Endothelial cell of umbilical vein (primary cell): ENCODE results near the gene HENMT1. TPM values are rescaled to one million over a fixed set of nuclear protein-coding genes. Genes with fewer than 3 reads are reported as not detected.

Source experiments
- BruUV-seq: library from RNA; stranded (reverse); fragments of 400-500 nt; replicated peaks from 2 replicates; lab custom pipeline; 2021; lab: Mats Ljungman, UMichigan
- CTCF ChIA-PET: fragments of 300-600, 350-600 bp; sonication (Branson Sonifier 250); formaldehyde crosslinking; loops from one replicate; lab custom pipeline; 2021; ENCODE audit warnings: antibody characterized with exemption, inconsistent platforms; lab: Charles Lee
- POLR2A ChIA-PET: fragments of 300-600, 350-600 bp; sonication (Branson Sonifier 250); formaldehyde crosslinking; loops from one replicate; lab custom pipeline; 2021; ENCODE audit warnings: antibody characterized with exemption, inconsistent platforms; lab: Charles Lee
- DNase-seq: peaks from one replicate; pipeline ENCODE4 v3.0.0-alpha.2; 2011; ENCODE audit warnings: low read depth, low spot score
- FAIRE-seq: peaks from 2 replicates; lab custom pipeline; 2011; peaks lifted over from hg19 to GRCh38; lab: Jason Lieb, UNC
- H2AFZ ChIP-seq: 2 replicates; pipeline ENCODE4 v1.6.0; 2012; ENCODE audit warnings: low read depth, low read length, control low read depth, inconsistent platforms
- H3K27ac ChIP-seq: 2 replicates; pipeline ENCODE4 v1.5.1; 2011; ENCODE audit warnings: low read depth, mild to moderate bottlenecking, control low read depth, low read length, moderate library complexity; ENCODE audit not compliant: insufficient read depth
- H3K27me3 ChIP-seq, 2 experiments: 2 replicates each; pipeline versions ENCODE4 v1.6.0 to v1.6.1; 2011; ENCODE audit warnings: low read length in 2 of 2, mixed read lengths in 1 of 2; ENCODE audit not compliant: control insufficient read depth in 2 of 2, insufficient read depth in 2 of 2
- H3K36me3 ChIP-seq, 2 experiments: 2 replicates in 1 of 2; 3 replicates in 1 of 2; pipeline ENCODE4 v1.5.1; 2011; ENCODE audit warnings: low read length in 2 of 2, mild to moderate bottlenecking in 1 of 2, moderate library complexity in 1 of 2; ENCODE audit not compliant: control insufficient read depth in 2 of 2, insufficient read depth in 2 of 2; ENCODE audit errors: extremely low read depth in 1 of 2
- H3K4me1 ChIP-seq: 3 replicates; pipeline ENCODE4 v1.5.1; 2011; ENCODE audit warnings: mild to moderate bottlenecking, low read length; ENCODE audit not compliant: control insufficient read depth, insufficient read depth; ENCODE audit errors: extremely low read depth
- H3K4me2 ChIP-seq: 2 replicates; pipeline ENCODE4 v1.6.1; 2011; ENCODE audit warnings: low read length, control low read depth, mixed read lengths; ENCODE audit not compliant: insufficient read depth
- H3K4me3 ChIP-seq, 3 experiments: fragments of 200-600 bp in 1 of 3; sonication (generic), shearing (Covaris generic) in 1 of 3; replicated peaks in 1 of 3; 2 replicates each; pipeline ENCODE4 v1.5.1; 2011 to 2016; ENCODE audit warnings: control low read depth in 3 of 3, low read length in 3 of 3, mild to moderate bottlenecking in 2 of 3, inconsistent platforms in 1 of 3, low read depth in 1 of 3, moderate library complexity in 1 of 3; ENCODE audit not compliant: insufficient read depth in 1 of 3
- H3K79me2 ChIP-seq: 2 replicates; pipeline ENCODE4 v1.6.0; 2012; ENCODE audit warnings: low read length, inconsistent platforms; ENCODE audit not compliant: control insufficient read depth, insufficient read depth
- H3K9ac ChIP-seq: replicated peaks from 2 replicates; pipeline ENCODE3; 2011; ENCODE audit warnings: low read length, control low read depth; ENCODE audit not compliant: insufficient read depth; ENCODE audit errors: extremely low read depth
- H3K9me1 ChIP-seq: replicated peaks from 3 replicates; pipeline ENCODE4 v1.6.0; 2011; ENCODE audit warnings: mild to moderate bottlenecking, low read length; ENCODE audit not compliant: control insufficient read depth, insufficient read depth; ENCODE audit errors: extremely low read depth
- H3K9me3 ChIP-seq: replicated peaks from 2 replicates; pipeline ENCODE4 v1.5.1; 2012; ENCODE audit warnings: low read length, inconsistent platforms; ENCODE audit not compliant: control insufficient read depth, insufficient read depth
- H4K20me1 ChIP-seq: replicated peaks from 2 replicates; pipeline ENCODE3; 2011; ENCODE audit warnings: mild to moderate bottlenecking, low read length; ENCODE audit not compliant: control insufficient read depth, insufficient read depth; ENCODE audit errors: extremely low read depth
- CTCF ChIP-seq, 2 donors: IDR thresholded peaks; 1 replicate in 1 of 2; 2 replicates in 1 of 2; pipeline ENCODE4 v1.5.1; 2011; ENCODE audit warnings: low read length in 2 of 2, mild to moderate bottlenecking in 2 of 2, moderate library complexity in 2 of 2, control low read depth in 1 of 2, inconsistent platforms in 1 of 2, low read depth in 1 of 2; ENCODE audit not compliant: insufficient read depth in 1 of 2; ENCODE audit errors: extremely low read depth in 1 of 2
- EZH2 ChIP-seq: IDR thresholded peaks from 2 replicates; pipeline ENCODE4 v1.6.1; 2012; ENCODE audit warnings: borderline replicate concordance, low read depth, mild to moderate bottlenecking, moderate library complexity, low read length, inconsistent platforms; ENCODE audit not compliant: severe bottlenecking
- FOS ChIP-seq: IDR thresholded peaks from 2 replicates; pipeline ENCODE4 v1.6.1; 2011; ENCODE audit warnings: mild to moderate bottlenecking, low read length, moderate library complexity, borderline replicate concordance; ENCODE audit not compliant: insufficient read depth
- GATA2 ChIP-seq: IDR thresholded peaks from 2 replicates; pipeline ENCODE4 v1.7.0; 2011; ENCODE audit warnings: low read depth, mild to moderate bottlenecking, moderate library complexity, mixed read lengths, low read length; ENCODE audit not compliant: insufficient read length, insufficient read depth
- JUN ChIP-seq: IDR thresholded peaks from 2 replicates; pipeline ENCODE4 v1.6.1; 2011; ENCODE audit warnings: borderline replicate concordance, low read depth; ENCODE audit not compliant: insufficient read length, insufficient read depth
- MAX ChIP-seq: IDR thresholded peaks from 2 replicates; pipeline ENCODE4 v1.6.1; 2011; ENCODE audit not compliant: insufficient read depth, insufficient read length
- MYC ChIP-seq: IDR thresholded peaks from one replicate; pipeline ENCODE4 v1.6.1; 2011; ENCODE audit warnings: mild to moderate bottlenecking, low read depth, low read length
- POLR2A ChIP-seq: IDR thresholded peaks from 2 replicates; pipeline ENCODE4 v1.6.1; 2012; ENCODE audit warnings: low read depth, mild to moderate bottlenecking, control low read depth, low read length
- POLR2AphosphoS5 ChIP-seq: IDR thresholded peaks from 2 replicates; pipeline ENCODE4 v1.6.1; 2012; ENCODE audit warnings: low read depth, mild to moderate bottlenecking, control low read depth, low read length, moderate library complexity; ENCODE audit not compliant: insufficient read depth
- dilution Hi-C: fragments of 300-500 bp; cut with MboI; formaldehyde crosslinking; loops from one replicate; pipeline ENCODE4 v1.15.0; 2019; ENCODE audit warnings: low sequenced_read_pairs; ENCODE audit not compliant: extremely low pct_ligation_motif_present
- intact Hi-C: fragments of 100-400 bp; cut with micrococcal nuclease; formaldehyde crosslinking; loops from one replicate; pipeline ENCODE4 v1.10.0; 2022
- polyA plus RNA-seq, 4 experiments: library from polyadenylated mRNA; depleted of rRNA in 3 of 4; stranded (reverse) in 3 of 4; unstranded in 1 of 4; fragments of >200 nt; gene quantifications; 2 replicates each; pipeline versions ENCODE4 v1.2.1 to v1.2.3, GENCODE V29; 2011 to 2012; ENCODE audit warnings: missing spikeins in 1 of 4
- total RNA-seq: library from RNA; stranded (reverse); gene quantifications from 2 replicates; pipeline ENCODE4 v1.2.3, GENCODE V29; 2021

Gene HENMT1
- total and polyA plus RNA-seq, 2 donors (not counting 3 experiments of a cell fraction or from before 2014, with no cell fraction given): 4.4 to 4.5 TPM

GRCh38 chr1:108644984-108645383, 15.9 kb downstream of the HENMT1 start:
- no TSS peak for BruUV-seq
- FAIRE-seq (no peak), DNase-seq (no peak)
- Histone ChIP-seq H3K9me3 (no peaks in the 10 kb centered on the region), H3K4me3 (no peak overlapping the region), H3K27me3 (no peaks in the 10 kb centered on the region), H3K4me2 (no peak overlapping the region), H3K27ac (no peak overlapping the region), H2AFZ (no peak overlapping the region), H3K36me3 (no peaks in the 10 kb centered on the region), H3K9ac (no peak overlapping the region), H3K79me2 (no peaks in the 10 kb centered on the region), H3K4me1 (no peaks in the 10 kb centered on the region), H3K9me1 (no peaks in the 10 kb centered on the region), H4K20me1 (no peaks in the 10 kb centered on the region)
- TF ChIP-seq MYC (no peak), CTCF (IDR thresholded peaks at IDR 0.05; ENCODE audit: extremely low read depth in 1 of 2, insufficient read depth in 1 of 2, low read depth in 1 of 2, low read length in 2 of 2) (no peak), FOS (no peak), POLR2A (no peak), GATA2 (no peak), POLR2AphosphoS5 (no peak), EZH2 (no peak), JUN (no peak), MAX (no peak)
- ChIA-PET CTCF (interaction anchor here (0.8 to 5.8 kb wide), 9 partner anchors 11 to 328 kb away, joined by 3 to 340 read pairs (median 17); partner anchors contain the start of genes EEIG2 and PRPF38B), POLR2A (no interaction called here)
- intact Hi-C loops (loop anchor here (5.0 kb wide), 2 partner anchors 53 to 252 kb away; no protein-coding TSS in a partner anchor), dilution Hi-C loops (no loop called here)
